ENCODE measurements around the gene MYO1C.
"Not testable (repeated sequence)": the region's sequence is repeated elsewhere in the genome, so short reads cannot be mapped to it uniquely, and the experiment has no call there.

MYO1C gene

GRCh38 chr17:1467898-1468492 is 24.5 kb downstream of the MYO1C start:
- DNase-seq (ENCODE audit: low read depth in 2 of 2) = no peak

- no peak for DNase-seq (ENCODE audit: low read depth in 2 of 2)
Measured at GRCh38 chr17:1467258-1467657, 25.2 kb downstream of the MYO1C start.

GRCh38 chr17:1464186-1464585 is 28.3 kb downstream of the MYO1C start:
- DNase-seq (ENCODE audit: low read depth in 2 of 2) = no peak

- no peak for DNase-seq (ENCODE audit: low read depth in 2 of 2)
Measured at GRCh38 chr17:1462164-1463112, 30.0 kb downstream of the MYO1C start.

- no peak for DNase-seq (ENCODE audit: low read depth in 2 of 2)
Measured at GRCh38 chr17:1461198-1461944, 31.1 kb downstream of the MYO1C start.

GRCh38 chr17:1460233-1460632 is 32.3 kb downstream of the MYO1C start:
- DNase-seq (ENCODE audit: low read depth in 2 of 2) = no peak

- DNase-seq (ENCODE audit: low read depth in 2 of 2) = peak; percentile 93 to 98
Measured at GRCh38 chr17:1455797-1456599, 36.5 kb downstream of the MYO1C start, which contains the start of gene CRK. CRK (minus strand) TSS chr17:1456232; CDS start chr17:1456117, 115 bp downstream.

GRCh38 chr17:1455291-1455796 is 37.1 kb downstream of the MYO1C start:
- peak in 1 of 2 donors; percentile 27 for DNase-seq (ENCODE audit: low read depth in 2 of 2)

- no peak for DNase-seq (ENCODE audit: low read depth in 2 of 2)
Measured at GRCh38 chr17:1454541-1454940, 37.9 kb downstream of the MYO1C start.

GRCh38 chr17:1453694-1454093 is 38.8 kb downstream of the MYO1C start:
- not testable (repeated sequence) for DNase-seq (ENCODE audit: low read depth in 2 of 2)

GRCh38 chr17:1452836-1453235 is 39.6 kb downstream of the MYO1C start:
- no peak for DNase-seq (ENCODE audit: low read depth in 2 of 2)

- not testable (repeated sequence) for DNase-seq (ENCODE audit: low read depth in 2 of 2)
Measured at GRCh38 chr17:1450261-1450660, 42.2 kb downstream of the MYO1C start.

- no peak for DNase-seq (ENCODE audit: low read depth in 2 of 2)
Measured at GRCh38 chr17:1449412-1449967, 43.0 kb downstream of the MYO1C start.

- no peak for DNase-seq (ENCODE audit: low read depth in 2 of 2)
Measured at GRCh38 chr17:1447052-1447451, 45.4 kb downstream of the MYO1C start.

GRCh38 chr17:1446201-1446600 is 46.3 kb downstream of the MYO1C start:
- no peak for DNase-seq (ENCODE audit: low read depth in 2 of 2)

GRCh38 chr17:1445695-1446094 is 46.8 kb downstream of the MYO1C start:
- not testable (repeated sequence) for DNase-seq (ENCODE audit: low read depth in 2 of 2)

GRCh38 chr17:1442721-1443120 is 49.8 kb downstream of the MYO1C start:
- not testable (repeated sequence) for DNase-seq (ENCODE audit: low read depth in 2 of 2)

GRCh38 chr17:1442187-1442586 is 50.3 kb downstream of the MYO1C start:
- DNase-seq (ENCODE audit: low read depth in 2 of 2) = no peak

GRCh38 chr17:1440921-1441320 is 51.6 kb downstream of the MYO1C start:
- DNase-seq (ENCODE audit: low read depth in 2 of 2) = no peak

- no peak for DNase-seq (ENCODE audit: low read depth in 2 of 2)
Measured at GRCh38 chr17:1438593-1439083, 53.8 kb downstream of the MYO1C start.

- DNase-seq (ENCODE audit: low read depth in 2 of 2) = no peak
Measured at GRCh38 chr17:1435326-1435725, 57.2 kb downstream of the MYO1C start.

All from stimulated activated CD8-positive, alpha-beta memory T cell treated with anti-CD3 and anti-CD28 coated beads, Interleukin-7, amount 100 ng/mL, for 4 hours (primary cell).